Mesothelial cell of epicardium (in vitro differentiated cells): ENCODE data around the gene BTG3. TPM values are rescaled to one million over a fixed set of nuclear protein-coding genes. Genes with fewer than 3 reads are reported as not detected.

Experiments used
- DNase-seq, 2 experiments: peaks; one replicate each; pipeline ENCODE4 v3.0.0; 2021; ENCODE audit warnings: low spot score in 2 of 2; ENCODE audit not compliant: unreplicated experiment in 2 of 2
- H3K27ac Mint-ChIP-seq: 2 replicates; pipeline ENCODE4 v1.8.0; 2021; ENCODE audit warnings: mixed read lengths
- H3K27me3 Mint-ChIP-seq: 2 replicates; pipeline ENCODE4 v1.8.0; 2021; ENCODE audit warnings: low read depth, mixed read lengths
- H3K36me3 Mint-ChIP-seq: 2 replicates; pipeline ENCODE4 v1.8.0; 2021; ENCODE audit warnings: mixed read lengths
- H3K4me1 Mint-ChIP-seq: 2 replicates; pipeline ENCODE4 v1.8.0; 2021; ENCODE audit warnings: mixed read lengths
- H3K4me3 Mint-ChIP-seq: 2 replicates; pipeline ENCODE4 v1.8.0; 2021; ENCODE audit warnings: mild to moderate bottlenecking, moderate library complexity, mixed read lengths
- H3K9me3 Mint-ChIP-seq: 2 replicates; pipeline ENCODE4 v1.8.0; 2021; ENCODE audit warnings: mixed read lengths
- CTCF ChIP-seq: fragments of 200-600 bp; sonication (generic); IDR thresholded peaks from one replicate; pipeline ENCODE4 v1.5.0; 2021; ENCODE audit warnings: antibody characterized with exemption; ENCODE audit not compliant: unreplicated experiment
- total RNA-seq: library from RNA; stranded (reverse); gene quantifications from 3 replicates; pipeline ENCODE4 v1.2.1, GENCODE V29; 2021

Gene BTG3
- total RNA-seq, 1 donor from 2014 or later: 41.1 TPM

- H3K27me3 Mint-ChIP-seq: no peaks in the 10 kb centered on the region
Measured at GRCh38 chr21:17609681-17610080, 3.0 kb downstream of the BTG3 start.

GRCh38 chr21:17607684-17608083 is 5.0 kb downstream of the BTG3 start:
- H3K36me3 Mint-ChIP-seq: peaks cover 35% of the 10 kb centered on the region
- no peak for TF ChIP-seq CTCF
- no peak overlapping the region for H3K4me3 Mint-ChIP-seq
- peaks cover 34% of the 10 kb centered on the region for H3K4me1 Mint-ChIP-seq
- DNase-seq: no peak
- no peaks in the 10 kb centered on the region for H3K27me3 Mint-ChIP-seq
- H3K27ac Mint-ChIP-seq: peak overlapping the region; percentile 77
- no peaks in the 10 kb centered on the region for H3K9me3 Mint-ChIP-seq

More at GRCh38 chr21:17609681-17610080, 3.0 kb downstream of the BTG3 start:
- H3K36me3 Mint-ChIP-seq: peaks cover 17% of the 10 kb centered on the region
- DNase-seq: no peak
- no peak overlapping the region for H3K27ac Mint-ChIP-seq
- H3K4me3 Mint-ChIP-seq: peak overlapping the region; percentile 34
- no peak for TF ChIP-seq CTCF
- H3K4me1 Mint-ChIP-seq: peaks cover 37% of the 10 kb centered on the region
- H3K9me3 Mint-ChIP-seq: no peaks in the 10 kb centered on the region

- peaks cover 50% of the 10 kb centered on the region for H3K36me3 Mint-ChIP-seq
- TF ChIP-seq CTCF: no peak
- H3K4me3 Mint-ChIP-seq: no peak overlapping the region
- H3K27ac Mint-ChIP-seq: peak overlapping the region; percentile 7
- no peaks in the 10 kb centered on the region for H3K27me3 Mint-ChIP-seq
- H3K9me3 Mint-ChIP-seq: no peaks in the 10 kb centered on the region
- H3K4me1 Mint-ChIP-seq: peaks cover 6% of the 10 kb centered on the region
- DNase-seq: no peak
Measured at GRCh38 chr21:17602874-17603273, 9.8 kb downstream of the BTG3 start.

GRCh38 chr21:17598437-17598836 is 14.3 kb downstream of the BTG3 start:
- DNase-seq: no peak
- Mint-ChIP-seq H3K36me3 (peaks cover 50% of the 10 kb centered on the region), H3K27ac (no peak overlapping the region), H3K4me1 (peaks cover 3% of the 10 kb centered on the region), H3K27me3 (no peaks in the 10 kb centered on the region), H3K9me3 (no peaks in the 10 kb centered on the region), H3K4me3 (no peak overlapping the region)
- no peak for TF ChIP-seq CTCF

- H3K4me3 Mint-ChIP-seq: no peak overlapping the region
- H3K9me3 Mint-ChIP-seq: no peaks in the 10 kb centered on the region
- no peak overlapping the region for H3K27ac Mint-ChIP-seq
- peaks cover 3% of the 10 kb centered on the region for H3K4me1 Mint-ChIP-seq
- no peak for DNase-seq
- no peaks in the 10 kb centered on the region for H3K27me3 Mint-ChIP-seq
- no peak for TF ChIP-seq CTCF
- peaks cover 47% of the 10 kb centered on the region for H3K36me3 Mint-ChIP-seq
Measured at GRCh38 chr21:17597680-17598079, 15.0 kb downstream of the BTG3 start.

GRCh38 chr21:17590430-17590829 is 22.3 kb downstream of the BTG3 start:
- H3K27ac Mint-ChIP-seq: no peak overlapping the region
- H3K9me3 Mint-ChIP-seq: no peaks in the 10 kb centered on the region
- TF ChIP-seq CTCF: no peak
- H3K4me3 Mint-ChIP-seq: no peak overlapping the region
- no peak for DNase-seq
- peaks cover 15% of the 10 kb centered on the region for H3K36me3 Mint-ChIP-seq
- no peaks in the 10 kb centered on the region for H3K4me1 Mint-ChIP-seq
- H3K27me3 Mint-ChIP-seq: no peaks in the 10 kb centered on the region
